ENCODE data around the gene FAM174B. TPM values are rescaled to one million over a fixed set of nuclear protein-coding genes. Genes with fewer than 3 reads are reported as not detected.
A peak's percentile ranks its signal among the peaks of the same experiment; 100 is the strongest.

Gene FAM174B
- total RNA-seq, 1 experiment from 2014 or later, result 8.3 TPM

DNA sequence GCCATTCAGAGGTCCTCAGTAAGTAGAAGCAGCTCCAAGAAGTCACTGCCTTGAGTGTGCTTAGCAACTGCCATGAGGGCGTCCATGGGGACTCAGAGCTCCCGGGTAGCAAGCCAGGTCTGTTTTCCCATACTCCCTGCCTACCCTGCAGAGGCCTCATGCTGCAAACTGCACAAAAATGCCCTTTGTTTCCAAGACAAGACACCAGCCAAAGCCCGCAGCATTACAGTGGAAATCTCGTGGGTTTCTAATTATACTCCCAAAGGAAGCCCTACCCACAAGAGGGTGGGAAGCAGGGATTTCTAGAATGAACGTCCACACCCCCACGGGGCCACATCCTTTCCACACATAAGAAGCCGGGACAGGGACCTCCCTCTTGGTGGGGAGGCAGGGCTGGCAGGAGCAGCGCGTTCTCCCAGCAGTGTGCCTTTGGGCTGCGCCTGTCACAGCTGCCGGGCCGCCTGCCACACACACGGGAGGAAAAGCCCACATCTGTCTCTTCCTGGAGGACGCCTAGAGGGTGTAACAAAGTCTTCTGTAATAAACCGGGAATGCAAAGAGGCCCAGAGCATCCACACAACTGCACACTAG is 31.1 kb downstream of the FAM174B start:
- H3K9me3 ChIP-seq (replicated peaks), result no peaks in the 10 kb centered on the region
- H3K4me1 ChIP-seq, result peaks cover 31% of the 10 kb centered on the region
- H3K4me3 ChIP-seq, result peak overlapping the region; percentile 45
- H3K27ac ChIP-seq, result peak overlapping the region; percentile 96
- no peaks in the 10 kb centered on the region for H3K36me3 ChIP-seq
- DNase-seq, result peak; percentile 96 to 98
- H3K27me3 ChIP-seq, result no peaks in the 10 kb centered on the region

DNA sequence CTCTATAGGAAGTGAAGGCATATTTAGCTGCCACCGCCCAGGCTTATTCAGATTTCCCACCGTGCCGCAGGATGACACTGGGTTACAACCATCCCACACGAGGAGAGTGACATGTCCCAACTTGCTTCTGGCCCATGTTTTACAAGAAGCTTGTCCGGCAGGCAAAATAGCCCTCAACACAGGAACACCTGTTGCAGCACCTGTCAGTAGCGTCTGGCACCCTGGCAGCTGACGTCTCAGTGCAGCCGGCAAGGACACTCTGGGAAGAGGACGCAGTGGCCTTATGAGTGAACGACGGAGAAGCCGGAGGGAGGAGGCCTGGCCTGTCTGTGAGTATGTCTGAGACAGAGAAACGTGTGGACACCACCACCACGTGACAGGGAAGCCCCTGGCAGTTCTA is 32.1 kb downstream of the FAM174B start:
- peaks cover 38% of the 10 kb centered on the region for H3K4me1 ChIP-seq
- peak overlapping the region; percentile 45 for H3K4me3 ChIP-seq
- no peaks in the 10 kb centered on the region for H3K36me3 ChIP-seq
- H3K27me3 ChIP-seq, result no peaks in the 10 kb centered on the region
- peak overlapping the region; percentile 96 for H3K27ac ChIP-seq
- DNase-seq, result peak; percentile 99 to 100
- no peaks in the 10 kb centered on the region for H3K9me3 ChIP-seq (replicated peaks)

DNA sequence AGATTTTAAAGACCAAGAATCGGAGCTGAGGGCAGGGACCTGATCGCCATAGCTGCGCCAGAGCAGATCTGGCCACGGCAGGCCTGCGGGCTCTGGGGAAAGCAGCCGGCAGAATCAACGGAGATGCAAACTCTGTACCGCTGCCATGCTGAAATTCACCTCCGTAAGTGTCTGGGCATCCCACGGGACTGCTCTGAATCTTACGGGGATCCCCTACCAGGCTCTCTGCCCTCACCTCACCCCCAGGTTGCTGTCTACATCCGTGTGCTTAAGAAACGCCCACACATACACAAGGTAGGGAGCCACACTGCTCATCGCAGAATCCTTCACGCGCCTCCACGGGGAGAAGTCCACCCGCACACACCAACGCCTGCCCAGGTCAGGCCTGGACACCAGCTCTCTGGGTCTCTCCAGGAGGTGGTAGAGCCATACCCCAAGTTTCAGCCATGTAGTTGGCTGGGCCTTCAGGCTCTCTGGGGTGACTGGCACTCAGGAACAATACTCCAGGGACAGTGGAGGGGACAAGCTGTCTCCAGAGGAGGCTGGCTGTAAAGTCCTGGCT is 33.5 kb downstream of the FAM174B start:
- H3K4me3 ChIP-seq, result no peak overlapping the region
- DNase-seq, result no peak
- H3K9me3 ChIP-seq (replicated peaks), result no peaks in the 10 kb centered on the region
- no peaks in the 10 kb centered on the region for H3K36me3 ChIP-seq
- peak overlapping the region; percentile 96 for H3K27ac ChIP-seq
- H3K27me3 ChIP-seq, result no peaks in the 10 kb centered on the region
- H3K4me1 ChIP-seq, result peaks cover 48% of the 10 kb centered on the region

DNA sequence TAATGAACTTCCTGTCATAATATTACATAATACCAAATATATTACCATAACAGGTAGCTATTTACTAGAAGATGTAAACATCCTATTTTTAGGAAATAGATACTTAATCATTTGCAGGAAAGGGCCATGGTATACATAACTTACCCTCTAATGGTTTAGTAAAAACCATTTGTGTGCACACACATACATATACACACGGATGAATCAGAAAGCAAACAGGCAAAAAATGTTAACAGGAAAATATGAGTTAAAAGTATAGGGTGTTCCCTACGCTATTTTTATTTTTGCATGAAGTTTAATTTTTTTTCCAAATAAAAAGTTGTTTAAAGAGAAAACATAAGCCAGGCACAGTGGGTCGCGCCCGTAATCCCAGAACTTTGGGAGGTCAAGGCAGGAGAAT is 34.6 kb downstream of the FAM174B start:
- no peaks in the 10 kb centered on the region for H3K9me3 ChIP-seq (replicated peaks)
- peaks cover 59% of the 10 kb centered on the region for H3K4me1 ChIP-seq
- no peak overlapping the region for H3K4me3 ChIP-seq
- DNase-seq, result no peak
- H3K36me3 ChIP-seq, result no peaks in the 10 kb centered on the region
- H3K27ac ChIP-seq, result no peak overlapping the region
- no peaks in the 10 kb centered on the region for H3K27me3 ChIP-seq

DNA sequence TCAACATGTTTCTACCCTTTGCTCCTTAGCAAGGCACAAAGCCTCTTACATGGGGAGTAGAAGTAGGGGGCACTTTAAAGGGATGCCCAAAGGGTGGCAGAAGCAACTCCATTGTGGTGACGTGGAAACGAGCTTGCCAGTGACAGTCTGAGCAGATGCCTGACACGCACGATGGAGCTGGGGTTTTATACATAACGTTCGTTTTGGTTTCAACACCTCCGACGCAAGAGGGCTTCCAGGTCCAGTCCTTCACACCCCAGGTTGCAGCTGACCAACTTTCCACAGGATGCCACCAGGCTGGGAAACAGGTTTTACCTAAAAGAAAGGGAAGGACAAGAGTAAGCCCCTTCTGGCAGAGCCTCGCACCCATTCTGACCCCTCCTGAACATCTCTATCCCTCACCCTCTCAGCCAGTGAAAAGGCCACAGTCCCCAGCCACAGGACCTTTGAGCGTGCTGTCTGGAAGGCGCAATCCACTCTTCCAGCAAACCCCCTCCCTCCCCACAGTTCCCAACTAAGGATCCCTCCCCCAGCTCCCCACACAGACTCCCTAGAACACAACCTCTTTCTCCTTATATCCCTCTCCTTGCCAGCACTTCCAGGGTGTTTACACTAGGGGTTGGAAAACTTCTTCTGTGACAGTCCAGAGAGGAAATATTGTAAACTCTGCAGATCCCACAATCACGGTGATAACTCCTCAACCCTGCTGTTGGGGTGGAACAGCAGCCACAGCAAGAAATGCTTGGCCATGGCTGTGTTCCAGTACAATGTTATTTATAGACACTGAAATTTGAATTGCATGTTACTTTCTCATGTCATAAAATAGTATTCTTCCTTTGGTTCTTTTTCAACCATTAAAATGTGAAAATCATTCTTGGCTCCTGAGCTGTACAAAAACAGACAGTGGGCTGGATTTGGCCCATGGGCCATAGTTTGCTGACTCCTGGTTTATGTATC is 36.2 kb downstream of the FAM174B start:
- Histone ChIP-seq H3K27ac (no peak overlapping the region), H3K27me3 (no peaks in the 10 kb centered on the region), H3K36me3 (no peaks in the 10 kb centered on the region), H3K4me1 (peaks cover 51% of the 10 kb centered on the region), H3K4me3 (no peak overlapping the region), H3K9me3 (replicated peaks) (no peaks in the 10 kb centered on the region)
- DNase-seq, result no peak

DNA sequence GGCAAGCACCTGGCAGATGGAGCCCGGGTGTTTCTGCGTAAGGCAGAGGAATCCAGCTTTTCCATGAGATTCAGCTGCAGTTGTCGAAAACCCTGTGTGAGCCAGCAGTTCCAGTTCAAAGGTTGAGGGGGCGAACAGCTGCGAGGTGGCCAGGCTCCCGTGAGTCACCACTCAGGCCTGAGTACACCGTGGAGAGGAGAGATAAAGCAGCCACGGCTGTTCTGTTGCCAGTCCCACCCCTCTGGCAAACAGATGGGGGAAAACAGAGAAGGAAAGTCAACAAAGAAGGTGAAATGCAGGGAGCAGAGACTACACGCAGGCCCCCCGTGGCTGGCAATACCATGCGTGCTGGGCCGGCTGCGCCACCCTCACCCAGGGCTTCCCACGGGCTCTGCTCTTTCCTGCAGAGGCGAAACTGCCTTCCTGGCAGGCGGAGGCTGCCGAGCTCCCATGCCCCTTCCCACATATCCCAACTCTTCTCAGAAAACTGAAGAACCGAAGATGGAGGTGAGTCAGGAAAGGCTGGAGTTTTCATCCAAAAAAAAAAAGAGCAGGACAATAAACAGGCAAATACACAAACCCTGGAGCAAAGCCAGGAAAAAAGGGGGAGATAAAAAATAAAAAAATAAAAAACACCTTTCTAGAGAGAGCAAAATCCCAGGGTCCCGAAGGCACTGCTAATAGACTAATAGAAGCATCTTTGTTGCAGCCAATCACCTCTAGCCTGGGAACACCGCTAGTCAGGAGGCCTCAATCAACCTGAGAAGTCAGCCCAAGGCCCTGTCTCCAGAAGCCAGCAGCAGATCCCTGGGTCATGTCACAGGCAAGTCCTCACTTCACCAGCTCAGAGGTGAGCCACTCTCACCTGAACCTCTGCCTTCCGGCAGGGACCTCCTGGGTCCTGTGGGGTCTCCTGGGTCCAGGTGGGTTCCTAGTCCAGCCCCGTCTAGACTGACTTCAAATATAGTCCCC is 37.7 kb downstream of the FAM174B start:
- H3K4me1 ChIP-seq, result peaks cover 40% of the 10 kb centered on the region
- peak overlapping the region; percentile 96 for H3K27ac ChIP-seq
- H3K27me3 ChIP-seq, result no peaks in the 10 kb centered on the region
- peak; percentile 99 for DNase-seq
- H3K4me3 ChIP-seq, result peak overlapping the region; percentile 41
- no peaks in the 10 kb centered on the region for H3K9me3 ChIP-seq (replicated peaks)
- H3K36me3 ChIP-seq, result no peaks in the 10 kb centered on the region

DNA sequence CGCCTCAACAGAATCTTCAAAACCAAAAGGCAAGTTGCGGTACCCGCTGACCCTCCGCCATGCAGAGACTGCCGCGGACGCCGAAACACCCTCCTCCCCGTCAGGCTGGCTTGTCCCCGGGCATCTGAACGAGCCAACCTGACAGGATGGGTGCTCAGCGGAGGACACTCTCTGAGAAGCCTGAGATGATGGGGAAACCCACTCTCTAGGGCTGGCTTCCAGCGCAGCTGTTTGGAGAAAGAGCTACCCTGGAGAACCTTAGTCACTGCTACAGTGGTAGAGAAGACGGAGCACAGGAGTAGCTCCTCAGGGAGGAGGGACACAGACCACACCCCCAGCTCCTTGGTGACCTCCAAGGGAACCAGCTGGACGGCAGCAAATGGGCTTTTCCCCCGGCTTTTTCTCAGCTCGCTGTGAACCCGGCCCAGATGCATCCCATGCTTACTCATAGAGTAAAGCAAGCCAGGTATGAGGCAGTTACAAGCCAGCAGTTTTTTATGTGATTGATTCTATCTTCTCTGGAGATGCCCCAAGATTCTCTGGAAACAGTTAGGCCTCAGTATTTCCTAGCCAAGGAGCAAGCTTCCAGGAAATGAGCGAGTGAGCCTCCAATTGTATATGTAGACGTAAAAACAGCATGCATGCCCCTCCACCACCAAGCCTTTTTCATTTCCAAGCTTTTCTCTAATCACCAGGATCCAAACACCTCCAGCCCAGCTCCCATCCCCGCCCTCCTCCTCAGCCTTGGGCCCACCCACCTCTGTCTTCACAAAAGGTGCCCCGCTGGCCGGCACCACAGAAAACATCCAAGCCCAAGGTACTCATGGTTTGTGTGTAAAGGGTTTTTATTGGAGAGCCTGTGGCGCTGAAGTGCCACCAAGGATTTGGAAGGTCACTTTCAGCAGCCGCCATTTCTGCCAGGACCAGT is 38.7 kb downstream of the FAM174B start:
- no peaks in the 10 kb centered on the region for H3K27me3 ChIP-seq
- DNase-seq, result peak in 1 of 2 experiments; percentile 61
- H3K27ac ChIP-seq, result peak overlapping the region; percentile 96
- no peaks in the 10 kb centered on the region for H3K9me3 ChIP-seq (replicated peaks)
- no peaks in the 10 kb centered on the region for H3K36me3 ChIP-seq
- peaks cover 32% of the 10 kb centered on the region for H3K4me1 ChIP-seq
- peak overlapping the region; percentile 32 for H3K4me3 ChIP-seq

DNA sequence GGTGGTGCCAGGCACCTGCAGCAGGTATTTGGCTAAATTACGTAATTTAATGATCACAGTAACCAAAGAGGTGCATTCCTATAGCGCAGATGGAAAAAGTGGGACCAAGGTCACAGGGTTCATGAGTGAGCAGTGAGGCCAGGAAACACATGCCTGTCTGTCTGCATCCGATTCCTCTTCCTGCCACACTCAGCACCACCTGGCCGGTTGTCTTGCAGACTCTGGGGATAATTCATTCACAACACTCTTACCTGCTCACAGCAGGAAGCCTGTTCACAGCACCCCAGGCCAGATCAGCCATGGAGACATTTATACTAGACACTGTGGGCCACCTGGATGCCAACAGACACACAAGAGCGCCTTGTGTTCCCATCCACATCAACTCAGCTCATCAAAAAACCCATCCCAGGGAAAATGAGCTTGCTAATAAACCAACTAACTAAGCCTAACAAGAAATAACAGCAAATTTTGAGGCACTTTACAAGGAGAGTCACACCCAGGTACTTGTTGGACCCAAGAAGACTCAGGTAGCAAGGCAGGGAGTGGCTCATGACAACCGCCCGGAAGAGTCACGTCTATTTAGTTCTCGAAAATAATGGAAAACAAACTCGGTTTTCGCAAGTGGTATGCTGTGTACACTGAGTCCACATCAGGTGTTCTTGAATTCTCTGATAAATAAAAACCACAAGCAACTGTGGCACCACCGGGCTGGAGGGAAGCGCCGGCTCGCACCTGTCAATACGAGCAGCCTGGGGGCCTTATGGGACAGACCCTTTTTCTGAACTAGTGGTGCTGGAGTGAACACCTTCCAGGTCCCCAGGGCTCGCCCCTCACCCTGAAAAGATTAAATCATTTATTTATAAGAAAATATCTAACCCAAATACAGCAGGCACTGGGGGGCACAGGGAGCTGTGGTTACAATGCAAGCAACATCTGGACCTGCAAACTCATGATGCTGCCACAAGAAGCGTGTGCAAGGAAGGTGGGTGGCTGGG is 40.5 kb downstream of the FAM174B start:
- Histone ChIP-seq H3K27ac (no peak overlapping the region), H3K4me1 (peaks cover 29% of the 10 kb centered on the region), H3K4me3 (no peak overlapping the region), H3K36me3 (no peaks in the 10 kb centered on the region), H3K27me3 (no peaks in the 10 kb centered on the region), H3K9me3 (replicated peaks) (no peaks in the 10 kb centered on the region)
- no peak for DNase-seq

DNA sequence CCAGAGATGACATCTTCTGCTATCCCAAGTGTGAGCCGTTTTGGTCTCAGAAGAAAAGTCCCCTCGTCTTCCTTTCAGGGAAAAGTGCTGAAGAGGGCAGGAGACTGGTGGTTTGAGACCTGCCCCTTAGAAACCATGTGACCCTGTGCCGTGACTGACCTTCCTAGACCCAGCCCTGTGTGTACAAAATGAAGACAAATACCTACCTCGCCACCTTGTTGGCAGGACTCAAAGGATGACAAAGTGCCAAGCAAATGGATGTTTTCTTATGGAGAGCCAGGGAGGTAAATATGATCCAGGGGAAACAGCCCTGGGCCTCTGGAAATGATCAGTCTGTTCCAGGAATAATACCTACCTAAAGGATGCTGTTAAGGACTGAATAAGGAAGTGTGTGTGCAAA is 41.3 kb downstream of the FAM174B start:
- H3K27ac ChIP-seq, result no peak overlapping the region

DNA sequence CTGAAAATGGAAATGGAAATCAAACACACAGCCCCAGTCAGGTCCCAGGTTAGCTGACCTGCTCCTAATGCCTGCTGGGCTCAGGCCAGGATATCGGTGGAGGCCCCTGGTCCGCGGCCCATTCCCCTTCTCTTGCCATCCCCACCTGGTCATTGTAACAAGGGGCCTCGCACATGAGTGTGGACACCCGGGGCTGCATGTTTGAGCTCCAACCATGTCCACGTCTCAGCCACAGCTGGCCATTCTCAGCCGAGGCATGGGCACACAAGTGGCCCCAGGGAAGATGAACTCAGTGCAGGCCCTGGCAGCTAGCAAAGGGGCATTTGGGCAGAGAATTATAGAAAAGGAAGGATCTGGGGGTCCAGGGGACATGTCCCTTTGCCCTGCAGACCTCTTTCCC is 41.7 kb downstream of the FAM174B start:
- Histone ChIP-seq H3K27me3 (no peaks in the 10 kb centered on the region), H3K27ac (no peak overlapping the region)
- no peak for DNase-seq

More for the DNA sequence above, 41.3 kb downstream of the FAM174B start:
- Histone ChIP-seq H3K27me3 (no peaks in the 10 kb centered on the region), H3K36me3 (no peaks in the 10 kb centered on the region), H3K4me3 (no peak overlapping the region), H3K9me3 (replicated peaks) (no peaks in the 10 kb centered on the region), H3K4me1 (peaks cover 29% of the 10 kb centered on the region)
- no peak for DNase-seq

DNA sequence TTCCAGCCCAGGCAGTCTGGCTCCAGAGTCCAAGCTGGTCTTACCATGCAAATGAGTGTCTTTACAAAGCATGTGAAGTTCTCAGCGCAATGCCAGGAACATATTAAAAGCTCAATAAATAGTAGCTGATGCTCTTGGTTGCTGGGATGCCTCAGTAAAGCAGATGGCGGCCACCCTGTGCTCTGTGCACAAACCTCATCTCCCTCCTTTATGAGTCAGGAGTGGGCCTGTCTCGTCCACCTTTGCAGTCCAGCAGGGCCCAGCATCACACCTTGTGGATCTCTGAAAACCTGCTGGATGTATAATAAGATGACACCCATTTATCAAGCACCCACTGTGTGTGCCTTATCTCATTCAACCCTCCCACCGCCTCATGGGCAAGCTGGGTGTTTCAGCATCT is 42.7 kb downstream of the FAM174B start:
- Histone ChIP-seq H3K36me3 (no peaks in the 10 kb centered on the region), H3K9me3 (replicated peaks) (no peaks in the 10 kb centered on the region), H3K27ac (no peak overlapping the region), H3K4me1 (peaks cover 16% of the 10 kb centered on the region), H3K27me3 (no peaks in the 10 kb centered on the region), H3K4me3 (no peak overlapping the region)
- no peak for DNase-seq

More for the DNA sequence above, 41.7 kb downstream of the FAM174B start:
- peaks cover 26% of the 10 kb centered on the region for H3K4me1 ChIP-seq
- no peak overlapping the region for H3K4me3 ChIP-seq
- H3K9me3 ChIP-seq (replicated peaks), result no peaks in the 10 kb centered on the region
- H3K36me3 ChIP-seq, result no peaks in the 10 kb centered on the region

DNA sequence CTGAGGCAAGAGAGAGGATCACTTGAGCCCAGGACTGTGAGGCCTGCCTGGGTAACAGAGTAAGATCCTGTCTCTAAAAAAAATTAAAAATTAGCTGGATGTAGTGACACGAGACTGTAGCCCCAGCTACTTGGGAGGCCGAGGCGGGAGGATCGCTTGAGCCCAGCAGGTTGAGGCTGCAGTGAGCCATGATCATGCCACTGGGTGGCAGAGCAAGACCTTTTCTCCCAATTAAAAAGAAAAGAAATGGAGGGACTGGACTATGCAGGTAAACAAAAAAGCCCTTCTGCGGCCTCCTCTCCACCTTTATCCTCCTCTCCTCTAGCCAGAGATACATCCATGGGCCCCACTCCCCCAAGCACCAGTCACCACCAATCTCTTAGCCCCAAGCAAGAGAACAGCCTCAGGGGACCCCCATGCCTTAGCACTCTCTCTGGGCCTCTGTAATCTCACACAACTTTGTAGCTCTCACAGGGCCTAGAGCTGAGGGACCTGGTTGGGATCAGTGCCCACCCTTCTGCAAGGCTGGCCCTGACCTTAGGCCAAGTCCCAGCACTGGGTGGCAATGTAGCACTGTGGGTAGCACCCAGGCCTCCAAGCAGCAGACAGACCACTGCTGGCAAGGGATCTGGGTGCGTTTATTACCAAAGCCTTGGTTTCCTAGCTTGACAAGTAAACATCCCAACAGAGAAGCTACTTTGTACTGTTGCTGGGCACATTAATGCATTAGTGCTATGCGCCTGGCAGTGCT is 43.4 kb downstream of the FAM174B start:
- H3K9me3 ChIP-seq (replicated peaks), result no peaks in the 10 kb centered on the region
- no peaks in the 10 kb centered on the region for H3K36me3 ChIP-seq
- no peak overlapping the region for H3K27ac ChIP-seq
- no peak overlapping the region for H3K4me3 ChIP-seq
- peaks cover 13% of the 10 kb centered on the region for H3K4me1 ChIP-seq
- H3K27me3 ChIP-seq, result no peaks in the 10 kb centered on the region
- no peak for DNase-seq
